Adrenal gland (tissue), 12 donors: ENCODE results near the gene RUNX3. TPM values are rescaled to one million over a fixed set of nuclear protein-coding genes. Genes with fewer than 3 reads are reported as not detected.
A peak's percentile ranks its signal among the peaks of the same experiment; 100 is the strongest.

Experiments
- DNase-seq, 7 donors: peaks; one replicate each; pipeline ENCODE4 v3.0.0-alpha.2; 2019 to 2020
- H3K27ac ChIP-seq, 5 donors: fragments of 200-600 bp; sonication (generic) in 4 of 5; 1 replicate in 3 of 5; 2 replicates in 2 of 5; pipeline versions ENCODE4 v1.5.1 to v1.8.0; 2016 to 2020; ENCODE audit warnings: mild to moderate bottlenecking in 1 of 5
- H3K27me3 ChIP-seq: fragments of 200-600 bp; 2 replicates; pipeline ENCODE4 v1.8.0; 2021
- H3K36me3 ChIP-seq, 2 donors: fragments of 200-600 bp; replicated peaks in 1 of 2; 1 replicate in 1 of 2; 2 replicates in 1 of 2; pipeline versions ENCODE4 v1.5.1 to v1.8.0; 2018 to 2022
- H3K4me1 ChIP-seq, 2 donors: fragments of 200-600 bp; replicated peaks in 1 of 2; 1 replicate in 1 of 2; 2 replicates in 1 of 2; pipeline versions ENCODE4 v1.5.1 to v1.8.0; 2018 to 2021
- H3K4me3 ChIP-seq, 4 donors: fragments of 200-600 bp; sonication (generic) in 3 of 4; one replicate each; pipeline ENCODE4 v1.5.1; 2016 to 2018
- H3K9me3 ChIP-seq, 3 donors: fragments of 200-600 bp; sonication (generic) in 1 of 3; replicated peaks in 1 of 3; 1 replicate in 2 of 3; 2 replicates in 1 of 3; pipeline versions ENCODE4 v1.5.1 to v1.8.0; 2016 to 2021
- CTCF ChIP-seq, 6 experiments: fragments of 450-650 bp in 4 of 6; fragments of 200-600 bp in 2 of 6; sonication (generic) in 1 of 6; IDR thresholded peaks; 1 replicate in 5 of 6; 2 replicates in 1 of 6; pipeline versions ENCODE4 v1.5.1 to v1.8.0; 2016 to 2021; ENCODE audit warnings: antibody characterized with exemption in 6 of 6, mild to moderate bottlenecking in 2 of 6, moderate library complexity in 1 of 6
- POLR2A ChIP-seq, 2 donors: fragments of 450-650 bp; IDR thresholded peaks; one replicate each; pipeline ENCODE4 v1.6.1; 2017; ENCODE audit warnings: antibody characterized with exemption in 2 of 2, mild to moderate bottlenecking in 2 of 2, moderate library complexity in 1 of 2
- WGBS, 4 donors: extraction: QIAGEN DNeasy Blood & Tissue Kit in 2 of 4; methylation state at CpG; one replicate each; pipeline versions ENCODE4 v1.1.5 to v1.1.7; 2013 to 2017; 5-methylcytosine and 5-hydroxymethylcytosine counted together
- intact Hi-C, 2 donors: fragments of 100-400 bp; cut with DNase I; formaldehyde crosslinking; loops; one replicate each; pipeline versions ENCODE4 v1.14.1 to v1.15.0; 2022 to 2023
- microRNA-seq, 3 donors: library from miRNA; unstranded; fragments of <30 nt; microRNA quantifications; one replicate each; pipeline ENCODE4, GENCODE V29; 2017 to 2020
- polyA plus RNA-seq, 3 donors: library from polyadenylated mRNA; stranded (reverse); fragments of 200-250 nt in 2 of 3; fragments of 350-450 nt in 1 of 3; fragmentation: Illumina TruSeq in 1 of 3; extraction: RNeasy Lipid Tissue Mini Kit (QIAGEN cat#74804) in 1 of 3; gene quantifications; one replicate each; pipeline ENCODE4 v1.2.3, GENCODE V29; 2013 to 2014
- small RNA-seq, 2 donors: library from RNA; depleted of rRNA; stranded (forward); fragments of <200 nt; gene quantifications; one replicate each; pipeline ENCODE3, GENCODE V24; 2016
- total RNA-seq, 9 donors: library from RNA; depleted of rRNA in 4 of 9; stranded (reverse); fragments of >200 nt in 4 of 9; fragments of 120-200 nt in 1 of 9; fragmentation: NEBNext Ultra II Directional in 1 of 9; extraction: Animal tissue kit (Norgen Biotek cat#: 25700) in 1 of 9; gene quantifications; one replicate each; pipeline versions ENCODE4 v1.1.0 to v1.2.4, GENCODE V29; 2013 to 2023
- donor health status: healthy with polysubstance abuse.
- donor health status: Bipolar disorder and iron deficiency.
- donor health status: DM: yes; HTN: yes; CAD: no.
- donor health status: DM: no; HTN: no; CAD: no.
- donor health status: DM: no; HTN: no; CAD: no.
- donor health status: DM: yes; HTN: yes; CAD: no.

RUNX3 gene
- total and polyA plus RNA-seq, 12 donors = 0.06 to 7.5 (median 2.7) TPM

- H3K27me3 ChIP-seq = no peaks in the 10 kb centered on the region
- H3K27ac ChIP-seq = no peak overlapping the region
- H3K9me3 ChIP-seq = no peaks in the 10 kb centered on the region
- H3K4me1 ChIP-seq = peaks cover 5 to 14% of the 10 kb centered on the region in 2 donors
- intact Hi-C loops = no loop called here
- 67 to 71% (median 70%) methylated on average over 6 of the region's 6 CpGs for WGBS, 4 donors
- H3K36me3 ChIP-seq = no peaks in the 10 kb centered on the region
- H3K4me3 ChIP-seq = no peak overlapping the region
- TF ChIP-seq CTCF (IDR thresholded peaks at IDR 0.05) = no peak
- no peak for TF ChIP-seq POLR2A (IDR thresholded peaks at IDR 0.05)
- DNase-seq = no peak
Observed at GRCh38 chr1:24850328-24850920, 79.7 kb downstream of the RUNX3 start.

GRCh38 chr1:24849672-24850295 is 80.3 kb downstream of the RUNX3 start:
- no peaks in the 10 kb centered on the region for H3K9me3 ChIP-seq
- H3K4me3 ChIP-seq = no peak overlapping the region
- DNase-seq = peak in 1 of 7 donors; percentile 29
- no peak overlapping the region for H3K27ac ChIP-seq
- H3K36me3 ChIP-seq = no peaks in the 10 kb centered on the region
- H3K4me1 ChIP-seq = peaks cover 5 to 14% of the 10 kb centered on the region in 2 donors
- intact Hi-C loops = loop anchor here (5.0 to 10.0 kb wide), 5 partner anchors 48 to 355 kb away; no protein-coding TSS in a partner anchor
- peak in 1 of 6 experiments; percentile 6 for TF ChIP-seq CTCF (IDR thresholded peaks at IDR 0.05)
- no peak for TF ChIP-seq POLR2A (IDR thresholded peaks at IDR 0.05)
- H3K27me3 ChIP-seq = no peaks in the 10 kb centered on the region
- WGBS, 4 donors = 46 to 62% (median 55%) methylated on average over 9 of the region's 9 CpGs

Small RNAs within 50 kb of the gene (microRNA-seq; reads per million reads assigned to microRNA genes)
- 0 to 0.89 (median 0.28) reads per million in 3 donors for gene MIR6731

Small RNAs within 50 kb of the gene (small RNA-seq; reads per million reads assigned to genes)
- gene MIR6731 = 0 reads per million in 2 donors

Other genes starting within 250 kb of the RUNX3 start
- 100 to 1,000 TPM in 6 of 9 donors, 10 to 100 TPM in 3; 26.8 to 166 (median 117) TPM for gene CLIC4, start 184.8 kb downstream of the RUNX3 start, total RNA-seq
- gene CLIC4, start 184.8 kb downstream of the RUNX3 start, polyA plus RNA-seq = 100 to 1,000 TPM in 1 of 3 donors, 10 to 100 TPM in 2; 27.5 to 108 (median 32.4) TPM